ENCODE results near the gene ICAM5. TPM values are rescaled to one million over a fixed set of nuclear protein-coding genes. Genes with fewer than 3 reads are reported as not detected.

The ICAM5 gene
- total and polyA plus RNA-seq, 10 of the 15 experiments (the other 5 are each of a cell fraction or from before 2014, with no cell fraction given) = 0.14 to 4.6 (median 0.94) TPM; not detected in 2

DNA sequence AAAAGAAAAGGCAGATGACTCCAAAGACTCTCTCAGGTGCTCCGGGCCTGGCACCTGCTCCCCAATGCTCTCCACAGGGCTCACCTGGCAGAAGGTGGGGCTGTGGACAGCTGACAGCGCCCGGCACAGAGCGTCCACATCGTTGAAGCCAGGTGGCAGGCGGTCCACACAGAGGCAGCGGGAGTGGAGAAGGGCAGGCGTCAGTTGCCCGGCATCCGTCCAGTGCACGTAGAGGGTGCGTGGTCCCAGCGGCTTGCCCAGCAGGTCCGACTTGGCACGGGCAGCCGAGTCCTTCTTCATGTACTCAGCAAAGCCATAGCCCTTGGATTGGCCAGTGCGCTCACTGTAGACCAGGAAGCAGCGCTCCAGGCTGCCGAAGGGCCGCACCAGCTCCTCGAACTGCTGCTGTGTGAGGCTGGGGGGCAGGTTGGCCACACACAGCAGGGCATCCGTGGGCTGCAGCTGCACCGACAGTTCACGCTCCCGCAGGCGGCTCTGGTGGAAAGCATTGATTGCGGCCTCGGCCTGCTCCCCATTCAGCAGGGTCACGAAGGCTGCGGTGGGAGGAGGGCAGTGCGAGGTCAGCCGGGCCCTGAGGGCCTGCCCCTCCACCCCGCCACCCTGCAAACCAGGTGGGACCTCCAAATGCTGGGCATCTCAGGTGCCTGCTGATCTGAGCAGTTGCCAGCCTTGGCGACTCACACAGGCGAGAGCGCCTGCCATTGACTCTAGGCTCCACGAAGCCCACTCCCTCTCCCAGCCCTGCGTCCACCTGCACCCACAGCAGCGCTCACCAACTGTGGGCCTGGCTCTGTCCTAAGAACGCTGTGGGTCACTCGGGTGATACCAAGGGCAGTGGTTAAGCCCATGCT is 39.0 kb downstream of the ICAM5 start:
- TF ChIP-seq FOS (IDR thresholded peaks at IDR 0.05; ENCODE audit: borderline replicate concordance, extremely low read depth, insufficient read length) = no peak
- TF ChIP-seq, protein P1, sequence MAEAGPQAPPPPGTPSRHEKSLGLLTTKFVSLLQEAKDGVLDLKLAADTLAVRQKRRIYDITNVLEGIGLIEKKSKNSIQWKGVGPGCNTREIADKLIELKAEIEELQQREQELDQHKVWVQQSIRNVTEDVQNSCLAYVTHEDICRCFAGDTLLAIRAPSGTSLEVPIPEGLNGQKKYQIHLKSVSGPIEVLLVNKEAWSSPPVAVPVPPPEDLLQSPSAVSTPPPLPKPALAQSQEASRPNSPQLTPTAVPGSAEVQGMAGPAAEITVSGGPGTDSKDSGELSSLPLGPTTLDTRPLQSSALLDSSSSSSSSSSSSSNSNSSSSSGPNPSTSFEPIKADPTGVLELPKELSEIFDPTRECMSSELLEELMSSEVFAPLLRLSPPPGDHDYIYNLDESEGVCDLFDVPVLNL (IDR thresholded peaks at IDR 0.05; ENCODE audit: low read depth, low read length) = no peak
- no peak for TF ChIP-seq MTA3 (IDR thresholded peaks at IDR 0.05; ENCODE audit: borderline replicate concordance, low read length)
- TF ChIP-seq ASH2L (IDR thresholded peaks at IDR 0.05; ENCODE audit: borderline replicate concordance, low read depth) = no peak
- TF ChIP-seq, protein P2, sequence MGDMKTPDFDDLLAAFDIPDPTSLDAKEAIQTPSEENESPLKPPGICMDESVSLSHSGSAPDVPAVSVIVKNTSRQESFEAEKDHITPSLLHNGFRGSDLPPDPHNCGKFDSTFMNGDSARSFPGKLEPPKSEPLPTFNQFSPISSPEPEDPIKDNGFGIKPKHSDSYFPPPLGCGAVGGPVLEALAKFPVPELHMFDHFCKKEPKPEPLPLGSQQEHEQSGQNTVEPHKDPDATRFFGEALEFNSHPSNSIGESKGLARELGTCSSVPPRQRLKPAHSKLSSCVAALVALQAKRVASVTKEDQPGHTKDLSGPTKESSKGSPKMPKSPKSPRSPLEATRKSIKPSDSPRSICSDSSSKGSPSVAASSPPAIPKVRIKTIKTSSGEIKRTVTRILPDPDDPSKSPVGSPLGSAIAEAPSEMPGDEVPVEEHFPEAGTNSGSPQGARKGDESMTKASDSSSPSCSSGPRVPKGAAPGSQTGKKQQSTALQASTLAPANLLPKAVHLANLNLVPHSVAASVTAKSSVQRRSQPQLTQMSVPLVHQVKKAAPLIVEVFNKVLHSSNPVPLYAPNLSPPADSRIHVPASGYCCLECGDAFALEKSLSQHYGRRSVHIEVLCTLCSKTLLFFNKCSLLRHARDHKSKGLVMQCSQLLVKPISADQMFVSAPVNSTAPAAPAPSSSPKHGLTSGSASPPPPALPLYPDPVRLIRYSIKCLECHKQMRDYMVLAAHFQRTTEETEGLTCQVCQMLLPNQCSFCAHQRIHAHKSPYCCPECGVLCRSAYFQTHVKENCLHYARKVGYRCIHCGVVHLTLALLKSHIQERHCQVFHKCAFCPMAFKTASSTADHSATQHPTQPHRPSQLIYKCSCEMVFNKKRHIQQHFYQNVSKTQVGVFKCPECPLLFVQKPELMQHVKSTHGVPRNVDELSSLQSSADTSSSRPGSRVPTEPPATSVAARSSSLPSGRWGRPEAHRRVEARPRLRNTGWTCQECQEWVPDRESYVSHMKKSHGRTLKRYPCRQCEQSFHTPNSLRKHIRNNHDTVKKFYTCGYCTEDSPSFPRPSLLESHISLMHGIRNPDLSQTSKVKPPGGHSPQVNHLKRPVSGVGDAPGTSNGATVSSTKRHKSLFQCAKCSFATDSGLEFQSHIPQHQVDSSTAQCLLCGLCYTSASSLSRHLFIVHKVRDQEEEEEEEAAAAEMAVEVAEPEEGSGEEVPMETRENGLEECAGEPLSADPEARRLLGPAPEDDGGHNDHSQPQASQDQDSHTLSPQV (IDR thresholded peaks at IDR 0.05) = no peak
- no peak for TF ChIP-seq SREBF2 (IDR thresholded peaks at IDR 0.05; ENCODE audit: low read length)
- Histone ChIP-seq H3K9me3 (replicated peaks; ENCODE audit: control insufficient read depth, insufficient read depth, low read length) (no peaks in the 10 kb centered on the region), H2AFZ (ENCODE audit: control insufficient read depth, low read depth, low read length) (no peak overlapping the region), H3K9ac (ENCODE audit: control insufficient read depth, insufficient read depth, low read length) (no peak overlapping the region), H3K4me2 (ENCODE audit: control insufficient read depth, insufficient read depth) (no peak overlapping the region), H4K20me1 (ENCODE audit: control insufficient read depth, insufficient read depth) (no peaks in the 10 kb centered on the region), H3K79me2 (ENCODE audit: control insufficient read depth, insufficient read depth, low read length) (peaks cover 31% of the 10 kb centered on the region), H3K36me3 (ENCODE audit: control insufficient read depth in 2 of 2, insufficient read depth in 2 of 2, low read length in 1 of 2) (peaks cover 22 to 36% of the 10 kb centered on the region in 2 experiments), H3K27ac (ENCODE audit: control insufficient read depth, insufficient read depth) (no peak overlapping the region), H3K4me3 (no peak overlapping the region), H3K4me1 (ENCODE audit: control insufficient read depth, insufficient read depth, low read length) (peaks cover 6% of the 10 kb centered on the region), H3K27me3 (replicated peaks in 1 of 2; ENCODE audit: control insufficient read depth in 2 of 2, insufficient read depth in 2 of 2, low read length in 1 of 2) (no peaks in the 10 kb centered on the region)
- WGBS (ENCODE audit: insufficient coverage, insufficient replicate concordance, low lambda C conversion rate, missing lambda C conversion rate) = 98% methylated on average over 41 of the region's 41 CpGs
- BruUV-seq (replicated peaks) = TSS peak; percentile 6
- CTCF ChIA-PET = interaction anchor here (0.8 kb wide), 1 partner anchor 11 kb away, joined by 3 read pairs; no protein-coding TSS in a partner anchor
- ATAC-seq (no peak), DNase-seq (ENCODE audit: low read depth, low spot score) (no peak), FAIRE-seq (no peak)
- in situ Hi-C loops (cut with MboI) = no loop called here
- intact Hi-C loops (cut with micrococcal nuclease; ENCODE audit: unreplicated experiment) = no loop called here
- SMC1A ChIA-PET (ENCODE audit: uncharacterized antibody, unreplicated experiment) = no interaction called here
- RAD21 ChIA-PET (ENCODE audit: unreplicated experiment) = interaction anchor here (0.7 kb wide), 1 partner anchor 60 kb away, joined by 3 read pairs; no protein-coding TSS in a partner anchor
- POLR2A ChIA-PET = interaction anchor here (0.7 kb wide), 1 partner anchor 363 kb away, joined by 4 read pairs; no protein-coding TSS in a partner anchor

All from GM12878 (cell line).